Activated CD4-positive, alpha-beta T cell treated with anti-CD3 and anti-CD28 coated beads, Interleukin-2, amount 10 ng/mL, durations not matched to agents 7 days and 5 days (primary cell): ENCODE measurements around the gene CTU1. TPM values are rescaled to one million over a fixed set of nuclear protein-coding genes. Genes with fewer than 3 reads are reported as not detected.

Source experiments
- CTCF ChIA-PET: fragments of 350-600 bp; sonication (Branson Sonifier 250); formaldehyde crosslinking; loops from one replicate; lab custom pipeline; 2021; ENCODE audit warnings: antibody characterized with exemption; lab: Charles Lee
- POLR2A ChIA-PET: fragments of 350-600 bp; sonication (Branson Sonifier 250); formaldehyde crosslinking; loops from one replicate; lab custom pipeline; 2021; ENCODE audit warnings: antibody characterized with exemption; lab: Charles Lee
- DNase-seq: peaks from one replicate; pipeline ENCODE4 v3.0.0-alpha.2; 2020
- H3K27ac Mint-ChIP-seq: one replicate; pipeline ENCODE4 v1.8.0; 2021; ENCODE audit warnings: mild to moderate bottlenecking, moderate library complexity, mixed read lengths
- H3K27me3 Mint-ChIP-seq: one replicate; pipeline ENCODE4 v1.8.0; 2021; ENCODE audit warnings: mixed read lengths
- H3K36me3 Mint-ChIP-seq: one replicate; pipeline ENCODE4 v1.8.0; 2021; ENCODE audit warnings: low read depth, mixed read lengths
- H3K4me1 Mint-ChIP-seq: one replicate; pipeline ENCODE4 v1.8.0; 2021; ENCODE audit warnings: mixed read lengths
- H3K4me3 Mint-ChIP-seq: one replicate; pipeline ENCODE4 v1.8.0; 2021; ENCODE audit warnings: mild to moderate bottlenecking, moderate library complexity, mixed read lengths
- H3K9me3 Mint-ChIP-seq: one replicate; pipeline ENCODE4 v1.8.0; 2021; ENCODE audit warnings: mixed read lengths
- total RNA-seq, 2 experiments: library from RNA; stranded (reverse); gene quantifications; one replicate each; pipeline ENCODE4 v1.2.3, GENCODE V29; 2021

The CTU1 gene
- total RNA-seq, 2 experiments from 2014 or later = 8.5 to 10.0 TPM

DNA sequence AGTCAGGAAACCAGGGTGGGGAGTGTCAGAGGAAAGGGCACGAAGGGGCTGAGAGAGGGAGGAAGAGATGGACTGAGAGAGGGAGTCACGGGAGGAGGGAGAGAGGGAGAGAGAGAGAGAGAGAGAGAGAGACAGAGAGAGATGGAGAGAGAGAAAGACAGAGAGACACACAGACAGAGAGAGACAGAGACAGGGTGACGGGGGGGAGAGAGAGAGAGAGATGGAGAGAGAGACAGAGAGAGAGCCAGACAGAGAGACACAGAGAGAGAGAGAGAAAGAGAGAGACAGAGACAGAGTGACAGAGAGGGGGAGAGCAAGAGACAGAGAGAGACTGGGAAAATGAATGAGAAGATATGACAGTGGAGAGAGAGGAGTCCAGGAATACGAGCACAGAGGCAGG lies 25.0 kb downstream of the CTU1 start:
- H3K4me1 Mint-ChIP-seq = no peaks in the 10 kb centered on the region
- no peak overlapping the region for H3K27ac Mint-ChIP-seq
- peaks cover 8% of the 10 kb centered on the region for H3K27me3 Mint-ChIP-seq
- no peaks in the 10 kb centered on the region for H3K36me3 Mint-ChIP-seq
- POLR2A ChIA-PET = no interaction called here
- no peak overlapping the region for H3K4me3 Mint-ChIP-seq
- no peaks in the 10 kb centered on the region for H3K9me3 Mint-ChIP-seq
- no peak for DNase-seq
- CTCF ChIA-PET = no interaction called here

GRCh38 chr19:51082611-51083010 lies 25.6 kb downstream of the CTU1 start, which contains the start of gene KLK14:
Gene KLK14 (minus strand): TSS chr19:51082887. CDS start chr19:51082614, 273 bp downstream.
- Mint-ChIP-seq H3K9me3 (no peaks in the 10 kb centered on the region), H3K4me3 (no peak within 1 kb of the TSS), H3K27ac (peak within 1 kb of the TSS; percentile 25), H3K4me1 (no peaks in the 10 kb centered on the region), H3K27me3 (peaks cover 8% of the 10 kb centered on the region), H3K36me3 (no peaks in the 10 kb centered on the region)
- ChIA-PET POLR2A (no interaction called here), CTCF (no interaction called here)
- DNase-seq = no peak

DNA sequence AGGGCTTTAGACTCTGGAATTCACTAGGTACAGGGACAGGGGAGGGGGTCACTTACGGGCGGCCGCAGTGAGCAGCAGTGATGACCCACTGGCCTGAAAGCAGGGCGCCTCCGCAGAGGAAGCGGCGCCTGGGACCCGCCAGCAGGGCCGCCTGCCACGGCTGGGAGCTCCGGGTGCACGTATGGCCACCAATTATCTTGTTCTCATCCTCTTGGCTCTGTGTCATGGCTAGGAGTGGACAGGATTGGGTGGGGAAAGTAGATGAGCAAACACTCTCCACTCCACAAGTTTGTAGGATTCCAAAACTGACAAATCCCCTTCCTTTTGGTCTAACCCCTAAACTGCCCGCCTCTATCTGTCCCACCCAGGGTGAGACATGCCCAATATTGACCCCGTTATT lies 26.7 kb downstream of the CTU1 start:
- H3K4me3 Mint-ChIP-seq = no peak overlapping the region
- H3K4me1 Mint-ChIP-seq = no peaks in the 10 kb centered on the region
- no peak overlapping the region for H3K27ac Mint-ChIP-seq
- no peak for DNase-seq
- POLR2A ChIA-PET = no interaction called here
- H3K9me3 Mint-ChIP-seq = no peaks in the 10 kb centered on the region
- no peaks in the 10 kb centered on the region for H3K36me3 Mint-ChIP-seq
- CTCF ChIA-PET = no interaction called here
- peaks cover 8% of the 10 kb centered on the region for H3K27me3 Mint-ChIP-seq

DNA sequence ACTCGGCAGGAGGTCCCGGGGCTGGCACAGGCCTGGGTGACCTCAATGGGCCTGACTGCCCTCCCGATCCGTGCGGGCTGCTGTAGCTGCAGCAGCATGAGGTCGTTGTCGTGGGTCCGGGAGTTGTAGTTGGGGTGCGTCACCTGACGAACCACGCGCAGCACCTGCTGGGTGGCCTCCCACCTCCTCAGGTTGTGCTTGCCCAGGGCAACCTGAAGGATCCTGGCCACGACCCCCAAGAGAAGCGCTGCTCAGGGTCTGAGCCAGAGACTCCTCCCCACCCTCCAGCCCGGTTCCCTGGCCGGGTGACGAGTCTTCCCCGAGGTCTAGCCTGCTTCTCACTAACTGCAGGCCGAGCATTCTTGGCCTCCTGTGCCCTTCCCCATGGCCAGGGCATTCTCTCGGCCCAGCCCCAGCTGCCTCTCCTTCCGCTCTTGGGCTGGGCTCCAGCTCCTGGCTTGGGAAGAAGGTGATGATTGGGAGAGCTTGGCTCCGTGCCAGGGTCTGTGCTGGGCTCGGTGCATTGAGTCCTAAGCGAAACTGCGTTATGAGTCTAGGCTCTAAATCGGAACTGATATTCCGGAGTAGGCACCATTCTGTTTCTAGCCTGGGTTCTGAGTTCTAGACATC lies 28.6 kb downstream of the CTU1 start:
- CTCF ChIA-PET = interaction anchor here (1.2 kb wide), 1 partner anchor 9 kb away, joined by 4 read pairs; no protein-coding TSS in a partner anchor
- H3K27ac Mint-ChIP-seq = no peak overlapping the region

DNA sequence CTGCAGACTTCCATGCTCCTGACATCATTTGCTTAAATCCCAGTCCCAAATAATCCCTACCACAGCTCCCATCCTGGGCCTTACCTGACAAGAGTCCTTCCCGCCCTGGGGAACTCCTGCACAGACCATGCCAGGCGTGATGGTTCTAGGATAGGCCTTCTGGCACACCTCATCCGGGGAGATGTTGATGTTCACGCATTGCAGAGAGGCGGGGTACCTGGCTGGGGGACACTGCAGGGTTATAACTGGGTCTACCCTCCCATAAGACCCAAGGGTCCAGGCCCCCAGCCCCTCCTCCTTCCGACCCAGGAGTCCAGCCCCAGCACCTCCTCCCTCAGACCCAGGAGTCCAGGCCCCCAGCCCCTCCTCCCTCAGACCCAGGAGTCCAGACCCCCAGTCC lies 29.5 kb downstream of the CTU1 start:
- H3K4me3 Mint-ChIP-seq = no peak overlapping the region

More for the DNA sequence above, 28.6 kb downstream of the CTU1 start:
- Mint-ChIP-seq H3K27me3 (peaks cover 11% of the 10 kb centered on the region), H3K36me3 (no peaks in the 10 kb centered on the region), H3K4me3 (no peak overlapping the region), H3K4me1 (no peaks in the 10 kb centered on the region), H3K9me3 (no peaks in the 10 kb centered on the region)
- DNase-seq = no peak
- POLR2A ChIA-PET = no interaction called here

GRCh38 chr19:51078104-51078503 lies 30.1 kb downstream of the CTU1 start:
- ChIA-PET POLR2A (no interaction called here), CTCF (no interaction called here)
- Mint-ChIP-seq H3K4me3 (no peak overlapping the region), H3K27me3 (peaks cover 17% of the 10 kb centered on the region), H3K27ac (no peak overlapping the region), H3K4me1 (no peaks in the 10 kb centered on the region), H3K36me3 (no peaks in the 10 kb centered on the region), H3K9me3 (no peaks in the 10 kb centered on the region)
- DNase-seq = no peak

More for the DNA sequence above, 29.5 kb downstream of the CTU1 start:
- Mint-ChIP-seq H3K27me3 (peaks cover 17% of the 10 kb centered on the region), H3K27ac (no peak overlapping the region), H3K9me3 (no peaks in the 10 kb centered on the region), H3K4me1 (no peaks in the 10 kb centered on the region), H3K36me3 (no peaks in the 10 kb centered on the region)
- POLR2A ChIA-PET = no interaction called here
- CTCF ChIA-PET = interaction anchor here (1.2 kb wide), 1 partner anchor 10 kb away, joined by 4 read pairs; no protein-coding TSS in a partner anchor
- no peak for DNase-seq

- H3K27me3 Mint-ChIP-seq = peaks cover 20% of the 10 kb centered on the region
- ChIA-PET CTCF (interaction anchor here (1.1 kb wide), 1 partner anchor 10 kb away, joined by 5 read pairs; no protein-coding TSS in a partner anchor), POLR2A (no interaction called here)
Measured at GRCh38 chr19:51076631-51077213, 31.5 kb downstream of the CTU1 start.

DNA sequence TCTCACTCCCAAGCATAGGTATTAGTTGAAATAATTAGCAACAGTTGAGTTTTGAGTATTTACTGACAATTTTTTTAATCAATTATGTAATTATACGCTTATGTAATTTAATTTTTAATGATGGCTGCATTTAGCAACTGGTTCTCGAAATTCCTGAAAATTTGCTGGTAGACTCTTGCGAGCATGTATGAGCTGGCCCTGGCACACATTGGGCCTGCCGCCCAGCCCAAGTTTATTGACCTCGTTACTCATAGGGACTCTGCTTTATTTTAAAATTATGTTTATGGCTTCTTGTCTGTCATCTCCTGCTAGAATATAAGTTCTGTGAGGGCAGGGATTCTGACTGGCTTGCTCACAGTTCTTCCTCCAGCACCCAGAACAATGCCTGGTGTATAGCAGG lies 32.2 kb downstream of the CTU1 start:
- H3K4me3 Mint-ChIP-seq = no peak overlapping the region
- peaks cover 20% of the 10 kb centered on the region for H3K27me3 Mint-ChIP-seq
- H3K4me1 Mint-ChIP-seq = no peaks in the 10 kb centered on the region
- no peaks in the 10 kb centered on the region for H3K36me3 Mint-ChIP-seq
- ChIA-PET POLR2A (no interaction called here), CTCF (no interaction called here)
- H3K9me3 Mint-ChIP-seq = no peaks in the 10 kb centered on the region
- no peak overlapping the region for H3K27ac Mint-ChIP-seq
- no peak for DNase-seq

More at GRCh38 chr19:51076631-51077213, 31.5 kb downstream of the CTU1 start:
- DNase-seq = no peak
- Mint-ChIP-seq H3K36me3 (no peaks in the 10 kb centered on the region), H3K9me3 (no peaks in the 10 kb centered on the region), H3K4me3 (no peak overlapping the region), H3K4me1 (no peaks in the 10 kb centered on the region), H3K27ac (no peak overlapping the region)

DNA sequence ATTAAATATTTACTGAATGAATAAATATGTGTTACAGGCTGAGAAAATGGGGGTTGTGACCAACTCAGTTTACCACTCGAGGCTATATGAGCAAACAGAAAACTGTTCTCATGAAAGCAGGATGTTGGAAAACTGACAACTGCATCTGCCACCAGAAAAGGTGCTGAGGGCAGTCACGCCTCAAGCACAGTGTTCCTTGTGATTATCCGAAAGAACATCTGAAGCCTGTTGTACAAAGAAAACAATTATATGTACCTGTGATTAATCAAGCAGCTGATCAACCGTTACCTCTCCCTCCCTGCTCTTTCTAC lies 37.2 kb downstream of the CTU1 start:
- ChIA-PET POLR2A (no interaction called here), CTCF (no interaction called here)
- no peak overlapping the region for H3K27ac Mint-ChIP-seq
- H3K36me3 Mint-ChIP-seq = no peaks in the 10 kb centered on the region
- H3K9me3 Mint-ChIP-seq = no peaks in the 10 kb centered on the region
- H3K27me3 Mint-ChIP-seq = peaks cover 33% of the 10 kb centered on the region
- H3K4me3 Mint-ChIP-seq = no peak overlapping the region
- no peaks in the 10 kb centered on the region for H3K4me1 Mint-ChIP-seq
- no peak for DNase-seq

DNA sequence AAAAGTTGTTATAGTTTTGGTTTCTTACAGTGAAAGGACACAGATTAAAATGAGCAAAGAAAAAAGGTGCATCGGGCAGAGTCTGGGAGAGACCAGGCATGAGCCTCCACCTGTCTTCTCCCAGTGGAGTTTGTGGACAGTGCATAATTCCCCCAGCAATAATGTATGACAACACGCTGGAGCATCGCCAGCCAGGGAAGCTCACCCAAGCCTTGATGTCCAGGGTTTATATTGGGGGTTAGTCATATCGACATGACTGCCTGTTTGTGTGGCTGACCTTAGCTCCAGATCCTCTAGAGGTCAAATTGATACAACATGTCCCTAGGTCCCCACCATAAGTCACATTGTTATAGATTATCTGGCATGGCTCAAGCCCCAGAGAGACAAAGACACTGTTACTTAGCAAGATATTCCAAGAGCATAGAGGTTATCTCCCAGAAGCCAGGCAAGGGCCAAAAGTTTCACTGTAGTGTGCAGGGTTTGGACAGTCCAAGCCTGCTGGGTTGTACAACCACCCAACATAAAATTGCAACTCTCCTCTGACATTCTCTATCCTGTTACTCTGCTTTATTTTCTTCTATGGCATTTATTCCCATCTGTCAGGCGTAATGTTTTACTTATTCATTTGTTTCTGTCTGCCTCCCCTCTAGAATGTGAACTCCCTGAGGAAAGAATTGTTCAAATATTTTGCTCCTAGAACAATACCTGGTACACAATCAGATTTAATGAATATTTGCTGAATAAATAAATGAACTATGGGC lies 37.7 kb downstream of the CTU1 start:
- no peak for DNase-seq
- H3K4me1 Mint-ChIP-seq = peaks cover 3% of the 10 kb centered on the region
- CTCF ChIA-PET = no interaction called here
- no peak overlapping the region for H3K4me3 Mint-ChIP-seq
- POLR2A ChIA-PET = no interaction called here
- H3K36me3 Mint-ChIP-seq = no peaks in the 10 kb centered on the region
- H3K9me3 Mint-ChIP-seq = no peaks in the 10 kb centered on the region
- H3K27me3 Mint-ChIP-seq = peaks cover 36% of the 10 kb centered on the region
- no peak overlapping the region for H3K27ac Mint-ChIP-seq

- CTCF ChIA-PET = interaction anchor here (0.6 to 1.0 kb wide), 2 partner anchors 34 to 157 kb away, joined by 3 read pairs; no protein-coding TSS in a partner anchor
- no peak for DNase-seq
- POLR2A ChIA-PET = no interaction called here
- H3K4me3 Mint-ChIP-seq = no peak overlapping the region
- no peaks in the 10 kb centered on the region for H3K36me3 Mint-ChIP-seq
- H3K27ac Mint-ChIP-seq = no peak overlapping the region
- H3K9me3 Mint-ChIP-seq = no peaks in the 10 kb centered on the region
- peaks cover 25% of the 10 kb centered on the region for H3K27me3 Mint-ChIP-seq
- H3K4me1 Mint-ChIP-seq = peaks cover 3% of the 10 kb centered on the region
Measured at GRCh38 chr19:51066393-51067186, 41.6 kb downstream of the CTU1 start.

DNA sequence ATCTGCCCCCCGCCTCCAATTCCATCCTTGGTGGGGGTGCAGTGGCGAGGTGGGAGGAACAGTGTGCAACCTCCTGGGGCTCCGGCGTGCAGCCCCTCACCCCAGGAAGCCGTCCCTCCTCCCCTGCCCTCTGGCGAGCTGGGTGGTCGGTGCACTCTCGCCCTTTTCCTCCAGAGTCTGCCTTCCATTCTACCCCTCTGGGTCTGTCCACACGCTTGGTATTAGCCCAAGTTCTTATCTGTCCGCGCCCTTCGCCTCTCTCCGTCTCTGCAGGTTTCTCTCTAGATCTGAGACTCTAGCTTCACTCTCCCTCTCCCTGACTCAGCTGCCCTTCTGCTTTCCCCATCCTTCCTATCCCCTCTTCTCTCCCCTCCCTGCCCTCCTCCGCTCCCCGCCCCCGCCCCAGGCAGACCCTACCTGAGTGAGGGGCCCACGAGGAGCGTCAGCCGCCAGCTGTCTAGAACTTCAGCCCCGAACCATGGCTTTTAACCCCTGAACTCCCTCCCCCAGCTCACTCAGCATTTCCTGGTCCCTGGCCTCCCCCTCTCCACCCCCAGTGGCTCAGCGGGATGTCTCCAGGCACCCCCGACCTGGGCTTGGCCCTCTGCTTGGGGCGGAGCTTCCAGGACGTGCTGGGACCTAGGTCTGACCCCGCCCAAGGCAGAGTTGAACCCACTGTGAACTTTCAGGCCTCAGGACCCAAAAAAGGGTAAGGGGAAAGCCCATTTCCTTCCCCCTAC lies 42.8 kb downstream of the CTU1 start:
- ChIA-PET POLR2A (no interaction called here), CTCF (interaction anchor here (0.6 kb wide), 1 partner anchor 158 kb away, joined by 3 read pairs; no protein-coding TSS in a partner anchor)
- Mint-ChIP-seq H3K36me3 (no peaks in the 10 kb centered on the region), H3K27ac (no peak overlapping the region), H3K4me1 (peaks cover 3% of the 10 kb centered on the region), H3K27me3 (peaks cover 30% of the 10 kb centered on the region), H3K4me3 (no peak overlapping the region), H3K9me3 (no peaks in the 10 kb centered on the region)
- DNase-seq = no peak
